ENCODE measurements around the gene TSPAN14. TPM values are rescaled to one million over a fixed set of nuclear protein-coding genes. Genes with fewer than 3 reads are reported as not detected.

TSPAN14 gene
- total and polyA plus RNA-seq, 2 experiments from 2014 or later = 17.9 to 40.7 TPM

- TF ChIP-seq ZNF462 (CRISPR knock-in tag; IDR thresholded peaks at IDR 0.05) (no peak), EZH2phosphoT487 (IDR thresholded peaks at IDR 0.05; ENCODE audit: unreplicated experiment) (no peak), EZH2 (IDR thresholded peaks at IDR 0.05; ENCODE audit: low read depth, unreplicated experiment) (no peak), CTCF (conservative IDR thresholded peaks at IDR 0.05; ENCODE audit: low read depth in 2 of 2) (no peak), NANOG (IDR thresholded peaks at IDR 0.05; ENCODE audit: borderline replicate concordance) (no peak)
Observed at GRCh38 chr10:80449520-80449919, 4.6 kb upstream of the TSPAN14 start (continued).

GRCh38 chr10:80451132-80451531 lies 3.0 kb upstream of the TSPAN14 start:
- Histone ChIP-seq H3K27me3 (ENCODE audit: insufficient read depth) (peaks cover 5% of the 10 kb centered on the region; the same call in 1 of the 2 replicates), H3K9me2 (ENCODE audit: insufficient read depth) (0 out of 2 replicates have a peak, but pooled peaks cover 7% of the 10 kb centered on the region), H2AFZ (no peak overlapping the region), H4K20me1 (replicated peaks; ENCODE audit: insufficient read depth) (peaks cover 10% of the 10 kb centered on the region), H3K36me3 (ENCODE audit: insufficient read depth) (no peaks in the 10 kb centered on the region), H3K79me2 (replicated peaks; ENCODE audit: insufficient read depth) (peaks cover 9% of the 10 kb centered on the region), H3K4me2 (no peak overlapping the region), H3F3A (replicated peaks; ENCODE audit: low read depth) (0 out of 2 replicates have a peak, but pooled peaks cover 6% of the 10 kb centered on the region), H3K27ac (ENCODE audit: low read depth) (no peak overlapping the region), H3K4me3 (no peak overlapping the region), H3K4me1 (ENCODE audit: insufficient read depth) (peaks cover 15% of the 10 kb centered on the region)
- Mint-ChIP-seq H3K36me3 (ENCODE audit: low read depth) (no peaks in the 10 kb centered on the region; the same call in 2 of the 3 replicates), H3K27me3 (ENCODE audit: insufficient read depth, low read depth, poor library complexity) (peaks cover 13% of the 10 kb centered on the region), H3K27ac (no peak overlapping the region), H3K9me3 (no peaks in the 10 kb centered on the region), H3K4me3 (no peak overlapping the region), H3K4me1 (peaks cover 22% of the 10 kb centered on the region)
- no peak for DNase-seq (ENCODE audit: low spot score)
- no peak for ATAC-seq
- TF ChIP-seq EZH2 (IDR thresholded peaks at IDR 0.05; ENCODE audit: low read depth, unreplicated experiment) (no peak), JUNB (IDR thresholded peaks at IDR 0.05; ENCODE audit: unreplicated experiment) (no peak), ZNF114 (CRISPR knock-in tag; IDR thresholded peaks at IDR 0.05) (no peak), ZNF331 (CRISPR knock-in tag; IDR thresholded peaks at IDR 0.05; ENCODE audit: low read depth) (no peak), NANOG (IDR thresholded peaks at IDR 0.05; ENCODE audit: borderline replicate concordance) (no peak), ZNF462 (CRISPR knock-in tag; IDR thresholded peaks at IDR 0.05) (no peak)

Data from GM23338 (cell line).